HG03103 (cell line): ENCODE measurements around the gene ZMAT5.
A peak's percentile ranks its signal among the peaks of the same experiment; 100 is the strongest.

Experiments used
- ATAC-seq: cut with Tn5 transposase; IDR thresholded peaks from one replicate; pipeline ENCODE4 v1.9.1; 2021; ENCODE audit warnings: low read depth; ENCODE audit not compliant: unreplicated experiment

The ZMAT5 gene

DNA sequence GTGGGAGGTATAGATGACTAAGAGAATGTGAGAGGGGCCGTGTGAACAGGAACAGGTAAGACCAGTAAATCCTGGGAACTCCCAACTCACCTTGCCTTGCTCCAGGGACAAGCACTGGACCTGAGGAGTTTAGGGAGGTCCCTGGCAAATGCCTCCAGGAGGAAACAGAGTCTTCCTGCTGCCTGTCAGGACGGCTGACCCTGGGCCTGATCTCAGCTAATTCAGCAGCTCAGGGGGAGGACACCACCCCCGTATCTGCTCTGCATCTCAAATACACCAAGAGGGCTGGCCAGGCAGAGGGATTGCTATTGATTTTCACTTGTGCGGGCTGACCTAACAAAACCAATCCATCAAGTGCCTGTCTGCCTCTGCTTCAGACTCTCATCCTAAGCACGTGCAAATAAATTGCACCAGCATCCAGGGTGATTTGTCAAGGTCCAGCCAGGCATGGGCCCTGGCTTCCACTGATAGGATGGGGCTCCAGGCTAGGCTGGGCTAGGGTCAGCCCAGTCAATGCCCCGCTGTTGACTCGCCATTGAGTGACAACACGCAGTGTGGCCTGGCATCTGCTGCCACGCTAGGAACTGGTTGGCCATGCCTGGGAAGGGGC lies 20.7 kb upstream of the ZMAT5 start:
- no peak for ATAC-seq

DNA sequence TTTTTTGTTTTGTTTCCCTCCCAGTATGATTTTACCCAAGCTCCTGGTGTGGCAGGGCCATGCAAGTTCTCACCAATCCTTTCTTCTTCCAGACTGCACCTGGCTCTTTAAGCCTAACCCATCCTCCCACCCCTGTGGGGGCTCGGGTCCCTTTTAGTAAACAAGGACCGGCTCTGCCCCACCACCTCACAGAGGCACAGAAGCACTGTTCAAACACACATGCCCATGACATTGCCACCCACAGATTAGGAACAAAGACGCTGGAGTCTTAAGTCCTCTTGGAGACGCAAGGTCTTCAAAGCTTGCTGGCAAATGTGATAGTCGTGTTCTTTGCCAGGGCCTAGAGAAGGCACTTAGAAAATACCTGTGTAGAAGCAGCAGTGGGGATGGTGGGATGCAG lies 19.2 kb upstream of the ZMAT5 start:
- no peak for ATAC-seq

- ATAC-seq, result no peak
Observed at GRCh38 chr22:29784451-29785361, 17.9 kb upstream of the ZMAT5 start.

GRCh38 chr22:29782061-29782845 lies 15.4 kb upstream of the ZMAT5 start:
- ATAC-seq, result no peak

DNA sequence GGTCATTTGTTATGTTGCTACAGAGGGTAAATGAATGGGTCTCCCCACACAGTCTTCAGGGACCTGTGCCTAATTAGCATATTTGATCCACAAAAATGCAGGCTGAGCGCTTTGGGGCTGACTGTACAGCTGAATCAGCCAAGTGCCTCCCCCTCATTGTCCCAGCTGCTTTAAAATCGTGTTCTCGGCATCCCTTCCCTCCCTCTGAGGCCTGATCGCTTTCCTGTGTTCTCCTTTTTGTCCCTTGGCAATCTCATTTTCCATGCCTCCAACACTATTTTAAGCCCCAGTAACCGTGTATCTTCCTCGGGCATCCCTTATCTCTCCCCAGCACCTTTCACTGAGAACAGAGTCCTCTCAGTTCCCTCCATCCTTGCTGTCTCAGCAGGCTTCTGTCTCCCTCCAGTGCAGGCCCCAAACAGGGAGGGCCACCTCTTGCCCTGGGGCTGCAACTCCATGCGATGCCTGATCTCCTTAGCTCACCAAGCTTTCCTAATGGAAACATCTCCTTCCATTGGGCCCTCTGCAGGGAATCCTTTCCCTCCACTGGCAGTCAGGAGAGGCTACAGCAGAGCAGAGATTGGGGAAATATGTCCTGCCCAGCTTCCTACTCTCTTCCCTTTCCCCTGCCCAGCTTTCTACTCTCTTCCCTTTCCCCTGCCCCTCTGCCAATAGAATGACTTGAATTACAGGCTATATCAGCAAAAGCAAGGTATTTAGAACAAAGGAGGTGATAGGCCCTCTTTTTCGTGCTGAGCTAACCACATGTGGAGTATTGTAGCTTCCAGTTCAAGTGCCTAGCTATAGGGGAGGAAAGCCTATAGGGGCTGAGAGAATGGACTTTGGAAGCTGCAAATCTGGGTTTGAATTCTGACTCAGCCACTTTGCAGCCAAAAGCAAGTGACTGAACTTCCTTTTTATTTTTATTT lies 14.2 kb upstream of the ZMAT5 start:
- no peak for ATAC-seq

DNA sequence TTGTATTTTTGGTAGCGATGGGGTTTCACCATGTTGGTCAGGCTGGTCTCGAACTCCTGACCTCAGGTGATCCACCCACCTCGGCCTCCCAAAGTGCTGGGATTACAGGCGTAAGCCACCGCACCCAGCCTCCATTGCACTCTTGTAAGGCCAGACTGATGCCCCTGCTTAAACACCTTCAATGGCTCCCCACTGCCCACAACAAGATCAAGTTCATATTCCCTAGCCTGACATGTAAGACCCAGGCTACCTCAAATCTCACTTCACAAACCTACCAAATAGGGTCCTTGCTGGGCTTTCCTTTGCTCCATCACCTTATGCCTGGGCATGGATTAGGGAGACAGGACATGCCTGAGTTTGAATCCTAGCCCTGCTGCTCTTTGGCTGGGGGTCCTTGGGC lies 13.4 kb upstream of the ZMAT5 start:
- no peak for ATAC-seq

GRCh38 chr22:29773233-29773632 lies 6.4 kb upstream of the ZMAT5 start:
- no peak for ATAC-seq

GRCh38 chr22:29772170-29772641 lies 5.4 kb upstream of the ZMAT5 start:
- ATAC-seq, result no peak

- no peak for ATAC-seq
Observed at GRCh38 chr22:29769723-29770321, 3.0 kb upstream of the ZMAT5 start.

GRCh38 chr22:29768052-29768693 lies 1.4 kb upstream of the ZMAT5 start:
- ATAC-seq, result no peak

DNA sequence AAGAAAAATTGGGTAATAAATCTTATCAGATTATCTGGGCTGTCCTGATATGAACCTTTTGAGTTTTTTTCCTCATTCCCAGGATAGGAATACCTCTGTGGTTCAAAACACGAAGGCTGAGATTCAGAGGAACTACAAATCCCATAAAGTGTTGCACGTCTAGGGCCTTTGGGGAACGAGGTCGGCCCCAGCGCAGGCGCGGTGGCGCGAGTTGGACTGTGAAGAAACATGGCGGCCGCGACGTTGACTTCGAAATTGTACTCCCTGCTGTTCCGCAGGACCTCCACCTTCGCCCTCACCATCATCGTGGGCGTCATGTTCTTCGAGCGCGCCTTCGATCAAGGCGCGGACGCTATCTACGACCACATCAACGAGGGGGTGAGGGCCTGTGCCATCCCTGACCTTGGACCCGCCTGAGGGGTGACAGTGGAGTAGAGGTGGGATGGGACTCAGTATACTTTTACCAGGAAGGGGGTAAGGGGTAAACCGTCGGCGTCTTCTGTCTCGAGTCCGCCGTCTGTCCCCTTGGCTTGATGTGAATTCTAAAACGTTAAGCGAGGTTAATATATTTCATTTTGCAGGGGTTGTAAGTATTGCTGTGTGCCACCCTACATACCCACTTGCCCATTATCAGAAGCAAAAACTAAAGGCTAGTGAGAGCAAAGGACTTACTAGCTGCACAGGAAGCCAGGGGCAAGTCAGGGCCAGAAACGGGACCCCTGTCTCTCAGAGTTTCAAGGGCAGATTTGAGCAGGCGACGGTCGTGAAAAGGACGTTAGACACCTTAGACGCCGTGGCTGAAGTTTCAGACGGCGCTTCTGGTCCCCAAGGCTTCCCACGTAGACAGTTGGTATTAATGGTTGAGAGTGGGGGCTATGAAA lies 604 bp upstream of the ZMAT5 start, which contains the start of gene UQCR10:
UQCR10 (plus strand) TSS at position 199 of the 881 bp plus-strand sequence; CDS start at position 229, 30 bp downstream.
- ATAC-seq, result peak; percentile 62

DNA sequence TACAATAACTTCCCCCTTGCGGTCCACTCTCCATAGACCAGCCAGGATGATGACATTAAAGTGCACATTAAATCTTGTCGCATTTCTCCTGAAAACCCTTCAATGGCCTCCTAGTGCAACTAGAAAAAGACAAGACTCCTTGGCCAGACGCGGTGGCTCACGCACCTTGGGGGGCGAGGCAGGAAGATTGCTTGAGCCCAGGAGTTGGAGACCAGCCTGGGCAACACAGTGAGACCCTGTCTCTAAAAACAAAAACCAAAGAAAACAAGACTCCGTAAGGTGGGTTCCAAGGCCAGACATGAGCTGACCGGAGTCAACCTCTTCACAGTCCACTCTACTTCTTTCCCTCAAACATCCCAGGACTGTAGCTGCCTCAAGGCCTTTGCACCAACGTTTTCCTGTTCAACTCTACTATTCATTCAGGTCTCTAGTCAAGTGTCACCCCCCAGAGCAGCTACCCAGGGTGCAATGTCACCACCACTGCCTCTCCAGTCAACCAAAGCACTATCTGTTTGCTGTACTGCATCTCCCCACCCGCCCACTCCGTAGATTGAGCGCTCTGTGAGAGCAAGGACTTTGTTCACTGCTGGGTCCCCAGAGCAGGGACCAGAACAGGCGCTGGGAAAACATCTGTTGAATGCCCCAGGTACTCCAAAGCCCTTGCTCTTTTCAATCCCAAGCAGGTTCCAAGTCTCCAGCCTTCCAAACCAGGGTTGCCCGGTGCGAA lies 739 bp downstream of the ZMAT5 start:
- ATAC-seq, result peak; percentile 20

GRCh38 chr22:29762263-29762662 lies 4.5 kb downstream of the ZMAT5 start:
- no peak for ATAC-seq

DNA sequence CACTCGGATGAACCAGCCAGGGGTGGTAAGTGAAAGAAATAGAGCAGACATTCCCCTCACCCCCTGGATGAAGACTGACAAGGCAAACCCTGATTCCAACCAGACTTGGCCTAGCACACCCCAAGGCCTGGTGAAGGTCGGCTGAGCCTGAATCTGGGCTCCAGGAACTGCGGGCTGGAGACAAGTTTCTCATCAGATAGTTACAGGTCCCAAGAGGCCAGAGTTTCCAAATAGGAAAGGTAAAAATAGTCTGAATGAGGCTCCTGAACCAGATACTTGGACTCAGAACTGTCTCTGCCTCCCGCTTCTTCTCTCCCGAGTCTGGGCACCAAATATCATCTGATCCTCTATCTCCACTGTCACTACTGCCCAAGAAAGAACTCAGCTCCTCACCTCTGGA lies 7.8 kb downstream of the ZMAT5 start:
- ATAC-seq, result no peak

- no peak for ATAC-seq
Observed at GRCh38 chr22:29758068-29758622, 8.7 kb downstream of the ZMAT5 start.

- no peak for ATAC-seq
Observed at GRCh38 chr22:29757096-29757495, 9.7 kb downstream of the ZMAT5 start.

GRCh38 chr22:29756341-29756740 lies 10.5 kb downstream of the ZMAT5 start:
- ATAC-seq, result no peak
